SH-SY5Y (cell line): ENCODE data around the gene LSM7.

Experiments used
- GATA2 ChIP-seq: IDR thresholded peaks from 2 replicates; pipeline ENCODE4 v1.6.1; 2011; ENCODE audit warnings: mild to moderate bottlenecking, low read depth, low read length
- GATA3 ChIP-seq: IDR thresholded peaks from 2 replicates; pipeline ENCODE4 v1.6.1; 2011; ENCODE audit warnings: low read depth, mild to moderate bottlenecking, low read length, moderate library complexity

Gene LSM7

GRCh38 chr19:2325281-2326046, 2.9 kb downstream of the LSM7 start:
- TF ChIP-seq GATA2 (no peak), GATA3 (no peak)

GRCh38 chr19:2324220-2324948, 4.0 kb downstream of the LSM7 start:
- TF ChIP-seq GATA3 (no peak), GATA2 (no peak)

GRCh38 chr19:2323707-2324106, 4.7 kb downstream of the LSM7 start:
- TF ChIP-seq GATA2 (no peak), GATA3 (no peak)

GRCh38 chr19:2321565-2322283, 6.7 kb downstream of the LSM7 start:
- no peak for TF ChIP-seq GATA3
- TF ChIP-seq GATA2: no peak

DNA sequence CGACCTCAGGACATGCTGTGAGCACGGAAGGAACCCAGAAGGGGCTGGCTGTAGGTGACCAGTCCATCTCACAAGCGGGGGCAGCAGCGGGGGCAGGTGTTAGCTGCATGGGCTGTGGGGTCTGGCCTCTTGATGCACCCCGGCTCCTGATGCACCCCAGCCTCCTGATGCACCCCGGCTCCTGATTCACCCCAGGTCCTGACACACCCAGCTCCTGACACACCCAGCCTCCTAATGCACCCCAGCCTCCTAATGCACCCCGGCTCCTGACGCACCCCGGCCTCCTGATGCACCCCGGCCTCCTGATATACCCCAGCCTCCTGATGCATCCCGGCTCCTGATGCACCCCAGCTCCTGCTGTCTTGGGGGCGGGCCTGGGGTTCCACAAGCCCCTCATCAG, 7.4 kb downstream of the LSM7 start:
- no peak for TF ChIP-seq GATA2
- TF ChIP-seq GATA3: no peak

GRCh38 chr19:2320049-2320448, 8.3 kb downstream of the LSM7 start:
- TF ChIP-seq GATA2 (no peak), GATA3 (no peak)

DNA sequence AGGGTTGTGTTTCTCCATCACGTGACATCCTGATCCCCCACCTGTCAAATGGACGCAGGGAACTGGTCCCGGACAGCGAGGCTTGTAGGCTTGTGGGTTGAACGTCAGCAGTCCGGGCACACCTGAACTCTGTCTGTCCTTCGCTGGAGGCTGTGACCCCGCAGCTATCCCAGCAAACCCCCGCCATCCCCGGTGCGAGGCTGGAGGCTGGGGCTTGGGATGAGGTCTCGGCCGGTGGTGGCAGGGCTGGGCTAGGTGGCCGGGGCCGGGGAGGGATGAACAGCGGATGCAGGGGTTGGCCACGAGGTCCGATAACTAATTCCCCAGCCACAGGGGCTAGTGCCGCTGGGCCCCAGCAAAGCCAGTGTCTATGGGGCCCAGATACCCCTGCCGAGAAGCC, 8.8 kb downstream of the LSM7 start:
- TF ChIP-seq GATA2 (no peak), GATA3 (no peak)

DNA sequence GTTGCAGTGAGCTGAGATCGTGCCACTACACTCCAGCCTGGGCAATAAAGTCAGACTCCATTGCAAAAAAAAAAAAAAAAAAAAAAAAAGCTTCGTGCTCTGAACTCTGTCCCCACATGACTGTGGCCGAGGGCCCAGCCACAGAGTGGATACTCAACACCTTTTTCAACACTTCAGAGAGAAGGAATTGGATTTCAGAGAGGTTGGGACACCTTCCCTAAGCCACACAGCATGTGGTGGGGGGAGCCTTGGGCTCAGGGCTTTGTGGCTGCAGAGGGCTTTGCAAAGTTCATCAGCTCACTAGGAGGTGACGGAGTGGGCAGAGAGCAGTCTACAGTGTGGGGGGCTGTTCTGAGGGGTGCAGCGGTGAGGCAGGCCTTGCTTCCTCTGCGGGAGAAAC, 9.5 kb downstream of the LSM7 start:
- no peak for TF ChIP-seq GATA2
- no peak for TF ChIP-seq GATA3

DNA sequence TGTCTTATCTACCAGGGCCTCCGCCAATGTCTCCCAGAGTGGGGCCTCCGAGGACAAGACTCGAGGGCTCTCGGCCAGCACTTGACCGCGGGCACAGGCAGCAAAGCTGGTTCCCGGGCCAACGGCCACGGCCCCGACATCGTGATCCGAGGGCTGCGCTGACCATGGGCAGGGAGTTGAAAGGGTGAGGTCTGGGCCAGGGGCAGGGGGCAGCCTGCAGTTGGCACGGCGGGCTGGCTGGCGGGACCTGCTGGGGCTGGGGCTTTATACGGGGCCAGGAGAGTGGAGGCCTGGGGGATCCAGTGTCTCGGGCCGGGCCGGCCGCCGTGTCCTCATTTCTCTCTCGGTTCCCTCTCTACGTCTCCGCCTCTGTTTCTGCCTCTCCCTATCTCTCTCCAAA, 10.6 kb downstream of the LSM7 start:
- TF ChIP-seq GATA2 (no peak), GATA3 (no peak)

- TF ChIP-seq GATA2 (no peak), GATA3 (no peak)
These were observed 11.1 kb downstream of the LSM7 start for GRCh38 chr19:2317300-2317699.

GRCh38 chr19:2315818-2316353, 12.5 kb downstream of the LSM7 start:
- TF ChIP-seq GATA2 (no peak), GATA3 (no peak)

DNA sequence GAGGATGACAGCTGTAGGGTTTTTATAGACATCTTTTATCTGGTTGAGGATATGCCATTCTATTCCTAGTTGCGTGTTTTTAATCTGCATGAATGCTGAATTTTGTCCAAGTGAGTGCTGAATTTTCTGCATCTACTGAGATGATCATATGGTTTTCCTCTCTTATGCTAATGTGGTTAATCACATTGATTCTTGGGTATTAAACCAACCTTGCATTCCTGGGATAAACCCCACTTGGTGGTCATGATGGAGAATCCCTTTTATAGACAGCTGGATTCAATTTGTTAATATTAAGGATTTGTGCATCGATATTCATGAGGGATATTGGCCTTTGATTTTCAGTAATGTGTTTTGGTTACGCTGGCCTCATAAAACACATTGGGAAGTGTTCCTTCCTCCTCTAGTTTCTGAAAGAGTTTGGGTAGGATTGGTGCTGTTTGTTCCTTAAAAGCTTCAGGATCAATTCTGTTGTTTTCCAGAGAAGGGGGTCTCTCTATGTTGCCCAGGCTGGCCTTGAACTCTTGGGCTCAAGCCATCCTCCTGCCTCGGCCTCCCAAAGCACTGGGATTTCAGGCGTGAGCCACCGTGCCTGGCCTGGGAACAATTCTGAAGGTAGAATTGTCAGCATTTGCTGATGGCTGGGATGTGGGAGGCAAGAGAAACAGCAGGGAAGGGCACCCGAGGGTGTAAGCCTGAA, 13.1 kb downstream of the LSM7 start:
- TF ChIP-seq GATA3 (no peak), GATA2 (no peak)

DNA sequence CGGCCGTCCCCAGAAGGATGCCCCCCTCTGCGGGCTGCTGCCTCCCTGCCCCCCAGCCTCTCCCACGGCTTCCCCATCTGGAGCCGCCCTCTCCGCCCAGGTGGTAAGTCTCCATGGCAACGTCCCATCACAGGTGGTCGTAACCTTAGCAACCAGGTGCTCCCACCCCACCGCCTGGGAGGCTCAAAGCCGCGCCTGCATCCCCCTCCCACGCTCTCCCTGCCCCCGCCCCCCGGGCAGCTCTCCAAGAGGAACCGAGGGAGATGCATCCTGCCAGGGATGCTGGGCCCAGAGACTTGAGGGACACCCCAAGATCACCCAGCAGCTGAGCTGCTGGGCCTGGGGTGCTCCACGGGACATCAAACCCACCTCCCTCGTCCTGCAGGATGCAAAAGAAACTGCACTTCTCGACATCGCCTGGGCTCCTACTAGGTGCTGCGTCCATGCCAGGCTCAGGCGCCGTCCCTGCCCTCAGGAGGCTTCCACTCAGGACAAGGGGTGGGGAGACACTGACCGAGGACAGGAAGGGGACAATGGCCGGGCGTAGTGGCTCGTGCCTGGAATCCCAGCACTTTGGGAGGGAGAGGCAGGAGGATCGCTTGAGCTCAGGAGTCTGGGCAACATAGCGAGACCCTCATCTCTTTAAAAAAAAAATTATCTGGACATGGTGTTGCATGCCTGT, 15.4 kb downstream of the LSM7 start:
- TF ChIP-seq GATA3: no peak
- TF ChIP-seq GATA2: no peak

DNA sequence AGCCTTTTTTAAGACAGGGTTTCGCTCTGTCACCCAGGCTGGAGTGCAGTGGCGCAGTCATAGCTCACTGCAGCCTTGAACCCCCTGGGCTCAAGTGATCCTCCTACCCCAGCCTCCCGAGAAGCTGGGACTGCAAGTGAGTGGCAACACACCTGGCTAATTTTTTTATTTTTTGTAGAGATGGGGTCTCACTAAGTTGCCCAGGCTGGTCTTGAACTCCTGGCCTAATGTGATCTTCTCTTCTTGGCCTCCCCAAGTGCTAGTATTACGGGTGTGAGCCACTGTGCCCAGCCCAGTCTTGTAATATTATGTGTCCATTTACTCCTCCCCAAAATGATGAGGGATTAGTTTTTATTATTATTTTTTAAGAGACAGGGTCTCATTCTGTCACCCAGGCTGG, 17.3 kb downstream of the LSM7 start:
- TF ChIP-seq GATA2 (no peak), GATA3 (no peak)
